Measurements from ENCODE around the gene CPT2. TPM values are rescaled to one million over a fixed set of nuclear protein-coding genes. Genes with fewer than 3 reads are reported as not detected.

Gene CPT2
- polyA plus RNA-seq, 2 of the 4 experiments (the other 2 are of a cell fraction), result 5.9 to 8.4 TPM

DNA sequence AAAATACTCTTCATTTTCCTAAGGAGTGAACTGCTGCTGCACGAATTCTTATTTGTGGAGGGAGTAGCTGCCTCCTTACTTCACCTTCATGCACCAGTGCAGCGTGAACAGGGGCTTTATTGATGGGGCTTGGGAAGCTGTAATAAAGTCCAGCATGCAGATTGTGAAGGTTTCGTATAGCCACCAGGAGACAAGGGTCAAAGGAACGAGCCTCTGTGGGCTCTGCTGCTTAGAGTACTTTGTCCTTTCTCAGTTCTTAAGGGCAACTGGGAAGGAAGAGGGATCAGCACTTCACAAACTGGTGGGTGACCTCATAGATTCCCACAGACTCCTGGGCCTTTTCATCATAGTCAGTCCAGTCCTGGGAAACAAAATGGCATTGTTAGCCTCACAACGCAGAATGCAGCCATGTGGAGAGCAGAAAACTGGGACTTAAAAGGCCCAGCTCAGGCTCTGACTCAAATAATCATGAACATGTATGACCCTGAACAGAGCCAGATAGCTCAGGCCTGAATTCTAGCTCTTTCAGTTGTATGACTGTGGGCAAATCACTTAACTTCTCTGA lies 17.8 kb downstream of the CPT2 start:
- FAIRE-seq, result no peak
- H3K9me3 ChIP-seq, result no peaks in the 10 kb centered on the region
- no peak for ATAC-seq
- TF ChIP-seq BHLHE40 (IDR thresholded peaks at IDR 0.05; ENCODE audit: low read depth, low read length), result no peak
- no peak for TF ChIP-seq POLR2AphosphoS2 (conservative IDR thresholded peaks at IDR 0.05; ENCODE audit: low read length)
- TF ChIP-seq HOXB13 (CRISPR knock-in tag; IDR thresholded peaks at IDR 0.05; ENCODE audit: low read depth), result no peak
- TF ChIP-seq NR3C1 (IDR thresholded peaks at IDR 0.05), result no peak
- TF ChIP-seq RNF2 (IDR thresholded peaks at IDR 0.05; ENCODE audit: borderline replicate concordance, low read depth), result no peak
- TF ChIP-seq EP300 (IDR thresholded peaks at IDR 0.05), result no peak
- TF ChIP-seq KDM5A (IDR thresholded peaks at IDR 0.05), result no peak
- no peak for TF ChIP-seq JUN (IDR thresholded peaks at IDR 0.05)
- TF ChIP-seq HOXB5 (CRISPR knock-in tag; IDR thresholded peaks at IDR 0.05), result no peak
- TF ChIP-seq, protein P1, sequence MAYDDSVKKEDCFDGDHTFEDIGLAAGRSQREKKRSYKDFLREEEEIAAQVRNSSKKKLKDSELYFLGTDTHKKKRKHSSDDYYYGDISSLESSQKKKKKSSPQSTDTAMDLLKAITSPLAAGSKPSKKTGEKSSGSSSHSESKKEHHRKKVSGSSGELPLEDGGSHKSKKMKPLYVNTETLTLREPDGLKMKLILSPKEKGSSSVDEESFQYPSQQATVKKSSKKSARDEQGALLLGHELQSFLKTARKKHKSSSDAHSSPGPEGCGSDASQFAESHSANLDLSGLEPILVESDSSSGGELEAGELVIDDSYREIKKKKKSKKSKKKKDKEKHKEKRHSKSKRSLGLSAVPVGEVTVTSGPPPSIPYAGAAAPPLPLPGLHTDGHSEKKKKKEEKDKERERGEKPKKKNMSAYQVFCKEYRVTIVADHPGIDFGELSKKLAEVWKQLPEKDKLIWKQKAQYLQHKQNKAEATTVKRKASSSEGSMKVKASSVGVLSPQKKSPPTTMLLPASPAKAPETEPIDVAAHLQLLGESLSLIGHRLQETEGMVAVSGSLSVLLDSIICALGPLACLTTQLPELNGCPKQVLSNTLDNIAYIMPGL (CRISPR knock-in tag; IDR thresholded peaks at IDR 0.05; ENCODE audit: borderline replicate concordance), result no peak
- no peak for TF ChIP-seq CBX2 (IDR thresholded peaks at IDR 0.05; ENCODE audit: borderline replicate concordance, low read depth)
- TF ChIP-seq USF2 (IDR thresholded peaks at IDR 0.05), result no peak
- TF ChIP-seq, protein P2, sequence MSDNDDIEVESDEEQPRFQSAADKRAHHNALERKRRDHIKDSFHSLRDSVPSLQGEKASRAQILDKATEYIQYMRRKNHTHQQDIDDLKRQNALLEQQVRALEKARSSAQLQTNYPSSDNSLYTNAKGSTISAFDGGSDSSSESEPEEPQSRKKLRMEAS (IDR thresholded peaks at IDR 0.05), result no peak
- TF ChIP-seq POLR2A (IDR thresholded peaks at IDR 0.05; ENCODE audit: low read length), result no peak
- no peak for TF ChIP-seq FOXS1 (CRISPR knock-in tag; IDR thresholded peaks at IDR 0.05)
- no peak for TF ChIP-seq HEYL (CRISPR knock-in tag; IDR thresholded peaks at IDR 0.05)
- CTCF ChIA-PET, result no interaction called here
- H3K4me2 ChIP-seq, result no peak overlapping the region
- H3K4me3 ChIP-seq, result no peak overlapping the region
- no peak for DNase-seq (ENCODE audit: low read depth in 1 of 2, low spot score in 1 of 2)
- H3K27ac ChIP-seq, result no peak overlapping the region
- POLR2A ChIA-PET, result no interaction called here
- WGBS (ENCODE audit: missing lambda C conversion rate), result 84% methylated on average over 5 of the region's 5 CpGs
- H3K4me1 ChIP-seq, result peaks cover 6% of the 10 kb centered on the region; the same call in 1 of the 3 replicates

DNA sequence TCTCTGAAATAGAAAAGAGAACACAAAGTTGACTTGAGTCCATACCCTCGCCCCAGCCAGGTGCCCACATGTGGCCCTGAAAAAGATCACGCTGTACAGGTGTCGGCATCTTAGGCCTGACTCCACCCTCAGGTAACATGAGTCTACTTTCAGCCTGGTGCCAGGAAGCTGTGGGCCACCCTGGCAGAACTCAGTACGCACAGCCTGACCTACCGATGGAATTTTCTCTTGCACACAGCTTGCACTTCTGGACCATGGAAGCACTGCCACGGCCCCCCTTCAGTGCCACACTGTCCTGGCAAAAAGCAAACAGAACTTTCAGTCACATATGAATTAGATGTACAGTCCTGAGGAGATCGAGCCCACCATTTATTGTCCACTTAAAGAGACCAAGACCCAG lies 21.6 kb downstream of the CPT2 start:
- Histone ChIP-seq H3K4me3 (no peak overlapping the region), H3K27ac (no peak overlapping the region), H3K4me1 (peaks cover 11% of the 10 kb centered on the region; the same call in 2 of the 3 replicates), H3K4me2 (no peak overlapping the region), H3K9me3 (no peaks in the 10 kb centered on the region)
- ATAC-seq, result no peak
- 88% methylated on average over 7 of the region's 7 CpGs for WGBS (ENCODE audit: missing lambda C conversion rate)
- TF ChIP-seq JUN (IDR thresholded peaks at IDR 0.05) (no peak), EP300 (IDR thresholded peaks at IDR 0.05) (no peak), ATOH8 (CRISPR knock-in tag; IDR thresholded peaks at IDR 0.05; ENCODE audit: low read depth) (no peak), POLR2AphosphoS2 (conservative IDR thresholded peaks at IDR 0.05; ENCODE audit: low read length) (no peak), EHF (CRISPR knock-in tag; IDR thresholded peaks at IDR 0.05) (no peak), RFX5 (IDR thresholded peaks at IDR 0.05) (no peak), BHLHE40 (IDR thresholded peaks at IDR 0.05; ENCODE audit: low read depth, low read length) (no peak), HDAC2 (IDR thresholded peaks at IDR 0.05) (no peak), USF2 (IDR thresholded peaks at IDR 0.05) (no peak), CBX8 (IDR thresholded peaks at IDR 0.05) (no peak), HES2 (IDR thresholded peaks at IDR 0.05) (no peak), RCOR1 (IDR thresholded peaks at IDR 0.05; ENCODE audit: low read depth, low read length) (no peak), PHF8 (IDR thresholded peaks at IDR 0.05; ENCODE audit: borderline replicate concordance, low read depth) (no peak), SMC3 (IDR thresholded peaks at IDR 0.05) (no peak), JUNB (IDR thresholded peaks at IDR 0.05) (no peak), E2F6 (IDR thresholded peaks at IDR 0.05; ENCODE audit: borderline replicate concordance, low read depth) (no peak), CBX2 (IDR thresholded peaks at IDR 0.05; ENCODE audit: borderline replicate concordance, low read depth) (no peak), HOXB5 (CRISPR knock-in tag; IDR thresholded peaks at IDR 0.05) (no peak), FOSB (CRISPR knock-in tag; IDR thresholded peaks at IDR 0.05) (no peak)
- CTCF ChIA-PET, result no interaction called here
- FAIRE-seq, result no peak
- POLR2A ChIA-PET, result no interaction called here
- no peak for DNase-seq (ENCODE audit: low read depth in 1 of 2, low spot score in 1 of 2)

All from A549 (cell line).